ENCODE measurements around the gene GPR132. TPM values are rescaled to one million over a fixed set of nuclear protein-coding genes. Genes with fewer than 3 reads are reported as not detected.

The GPR132 gene
- total RNA-seq, 1 donor from 2014 or later: 2.2 TPM

DNA sequence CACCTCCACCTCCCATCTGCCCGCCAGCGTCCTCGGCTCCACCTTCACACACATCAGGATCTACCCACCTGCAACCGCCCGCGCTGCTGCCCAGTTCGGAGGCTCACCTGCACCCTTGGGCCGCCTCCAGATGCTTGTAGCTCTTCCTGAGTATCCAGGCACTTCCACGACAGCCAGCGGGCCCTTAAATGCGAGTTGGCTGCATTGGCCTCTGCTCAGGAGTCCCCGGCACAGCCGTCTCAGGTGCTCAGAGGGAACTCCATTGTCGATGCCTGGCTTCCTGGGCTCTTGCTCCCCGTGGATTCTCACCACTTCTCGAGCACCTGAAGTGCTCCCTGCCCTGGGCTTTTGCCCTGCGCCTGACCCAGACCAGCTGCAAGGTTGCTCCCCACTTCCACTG, 22.4 kb downstream of the GPR132 start:
- no peak overlapping the region for H3K9ac ChIP-seq (ENCODE audit: low read length)
- TF ChIP-seq CTCF (IDR thresholded peaks at IDR 0.05; ENCODE audit: insufficient read depth, low read depth, low read length): no peak
- H3K27me3 Mint-ChIP-seq (ENCODE audit: low read depth, unreplicated experiment): peaks cover 27% of the 10 kb centered on the region
- no peaks in the 10 kb centered on the region for H3K9me3 Mint-ChIP-seq (ENCODE audit: unreplicated experiment)
- no peaks in the 10 kb centered on the region for H3K27me3 ChIP-seq (ENCODE audit: insufficient read depth, low read length)
- H3K9me3 ChIP-seq (ENCODE audit: insufficient read depth, low read depth, low read length): no peaks in the 10 kb centered on the region
- no peak for FAIRE-seq
- peaks cover 2% of the 10 kb centered on the region for H3K36me3 Mint-ChIP-seq (ENCODE audit: low read depth, unreplicated experiment)
- H3K4me3 Mint-ChIP-seq (ENCODE audit: unreplicated experiment): no peak overlapping the region
- no peak overlapping the region for H3K27ac ChIP-seq (ENCODE audit: low read depth, low read length)
- no peak overlapping the region for H3K4me3 ChIP-seq (ENCODE audit: insufficient read depth, low read depth, low read length)
- no peaks in the 10 kb centered on the region for H3K36me3 ChIP-seq (ENCODE audit: insufficient read depth, low read length)
- peaks cover 57% of the 10 kb centered on the region for H4K20me1 ChIP-seq (ENCODE audit: insufficient read depth, low read length)
- H3K4me2 ChIP-seq (ENCODE audit: low read length): no peak overlapping the region
- no peaks in the 10 kb centered on the region for H3K4me1 Mint-ChIP-seq (ENCODE audit: low read depth, unreplicated experiment)
- H3K79me2 ChIP-seq (ENCODE audit: insufficient read depth, low read length): peaks cover 26% of the 10 kb centered on the region
- no peak overlapping the region for H3K27ac Mint-ChIP-seq (ENCODE audit: unreplicated experiment)
- no peak overlapping the region for H2AFZ ChIP-seq (ENCODE audit: low read depth, low read length)
- H3K4me1 ChIP-seq (ENCODE audit: insufficient read depth, low read length): no peaks in the 10 kb centered on the region
- no peak for DNase-seq (ENCODE audit: low read depth)

GRCh38 chr14:105041841-105042765, 23.1 kb downstream of the GPR132 start:
- Histone ChIP-seq H3K9ac (ENCODE audit: low read length) (no peak overlapping the region), H4K20me1 (ENCODE audit: insufficient read depth, low read length) (peaks cover 53% of the 10 kb centered on the region), H2AFZ (ENCODE audit: low read depth, low read length) (no peak overlapping the region), H3K4me1 (ENCODE audit: insufficient read depth, low read length) (no peaks in the 10 kb centered on the region), H3K4me3 (ENCODE audit: insufficient read depth, low read depth, low read length) (no peak overlapping the region), H3K36me3 (ENCODE audit: insufficient read depth, low read length) (no peaks in the 10 kb centered on the region), H3K9me3 (ENCODE audit: insufficient read depth, low read depth, low read length) (no peaks in the 10 kb centered on the region), H3K27ac (ENCODE audit: low read depth, low read length) (no peak overlapping the region), H3K79me2 (ENCODE audit: insufficient read depth, low read length) (peaks cover 24% of the 10 kb centered on the region), H3K4me2 (ENCODE audit: low read length) (no peak overlapping the region), H3K27me3 (ENCODE audit: insufficient read depth, low read length) (no peaks in the 10 kb centered on the region)
- H3K4me3 Mint-ChIP-seq (ENCODE audit: unreplicated experiment): no peak overlapping the region
- peaks cover 2% of the 10 kb centered on the region for H3K36me3 Mint-ChIP-seq (ENCODE audit: low read depth, unreplicated experiment)
- no peaks in the 10 kb centered on the region for H3K4me1 Mint-ChIP-seq (ENCODE audit: low read depth, unreplicated experiment)
- H3K27me3 Mint-ChIP-seq (ENCODE audit: low read depth, unreplicated experiment): peaks cover 27% of the 10 kb centered on the region
- DNase-seq (ENCODE audit: low read depth) (no peak), FAIRE-seq (no peak)
- H3K9me3 Mint-ChIP-seq (ENCODE audit: unreplicated experiment): no peaks in the 10 kb centered on the region
- no peak overlapping the region for H3K27ac Mint-ChIP-seq (ENCODE audit: unreplicated experiment)
- TF ChIP-seq EZH2 (IDR thresholded peaks at IDR 0.05; ENCODE audit: insufficient read depth, low read length) (no peak), CTCF (IDR thresholded peaks at IDR 0.05; ENCODE audit: insufficient read depth, low read depth, low read length) (no peak)
